HG02938 (cell line): ENCODE results near the gene ANKRD40.

Experiments used
- ATAC-seq: cut with Tn5 transposase; IDR thresholded peaks from one replicate; pipeline ENCODE4 v1.9.1; 2021; ENCODE audit warnings: mild to moderate bottlenecking, moderate library complexity; ENCODE audit not compliant: unreplicated experiment

Gene ANKRD40

DNA sequence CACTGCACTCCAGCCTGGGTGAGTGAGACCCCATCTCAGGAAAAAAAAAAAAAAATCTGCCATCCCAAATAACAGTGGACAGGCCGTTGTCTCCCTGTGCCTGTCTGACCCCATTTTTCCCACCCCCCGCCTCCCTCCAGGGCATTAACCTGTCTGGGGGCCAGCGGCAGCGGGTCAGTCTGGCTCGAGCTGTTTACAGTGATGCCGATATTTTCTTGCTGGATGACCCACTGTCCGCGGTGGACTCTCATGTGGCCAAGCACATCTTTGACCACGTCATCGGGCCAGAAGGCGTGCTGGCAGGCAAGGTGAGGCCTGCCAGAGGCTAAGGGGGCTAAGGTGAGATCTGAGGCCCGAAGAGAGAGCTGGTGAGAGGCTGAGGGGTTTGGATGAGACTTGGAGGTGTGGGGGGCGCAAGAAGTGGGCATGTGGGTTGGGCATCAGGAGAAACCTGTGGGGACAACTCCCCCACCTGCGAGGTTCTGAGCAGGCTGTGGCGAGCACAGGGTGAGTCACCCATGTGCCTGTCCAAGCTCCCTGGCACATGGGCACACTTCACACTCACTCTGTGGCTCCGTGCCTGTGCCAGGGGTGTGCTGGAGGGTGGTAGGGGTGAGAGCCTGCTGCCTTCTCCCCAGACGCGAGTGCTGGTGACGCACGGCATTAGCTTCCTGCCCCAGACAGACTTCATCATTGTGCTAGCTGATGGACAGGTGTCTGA is 34.7 kb downstream of the ANKRD40 start:
- ATAC-seq, result no peak

DNA sequence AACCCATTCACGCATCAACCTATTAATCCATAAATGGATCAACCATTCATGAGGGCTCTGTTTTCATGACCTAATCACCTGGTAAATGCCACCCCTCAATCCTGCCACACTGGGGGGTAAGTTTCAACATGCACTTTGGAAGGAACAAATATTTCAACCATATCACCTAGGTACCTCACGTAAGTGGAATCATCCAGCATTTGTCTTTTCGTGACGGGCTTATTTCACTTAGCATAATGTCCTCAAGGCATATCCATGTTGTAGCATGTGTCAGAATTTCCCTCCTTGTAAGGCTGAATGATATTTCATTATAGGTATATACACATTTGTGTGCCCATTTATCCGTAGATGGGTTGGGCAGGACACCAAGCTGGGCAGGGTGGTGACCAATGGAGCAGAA is 35.6 kb downstream of the ANKRD40 start:
- no peak for ATAC-seq

DNA sequence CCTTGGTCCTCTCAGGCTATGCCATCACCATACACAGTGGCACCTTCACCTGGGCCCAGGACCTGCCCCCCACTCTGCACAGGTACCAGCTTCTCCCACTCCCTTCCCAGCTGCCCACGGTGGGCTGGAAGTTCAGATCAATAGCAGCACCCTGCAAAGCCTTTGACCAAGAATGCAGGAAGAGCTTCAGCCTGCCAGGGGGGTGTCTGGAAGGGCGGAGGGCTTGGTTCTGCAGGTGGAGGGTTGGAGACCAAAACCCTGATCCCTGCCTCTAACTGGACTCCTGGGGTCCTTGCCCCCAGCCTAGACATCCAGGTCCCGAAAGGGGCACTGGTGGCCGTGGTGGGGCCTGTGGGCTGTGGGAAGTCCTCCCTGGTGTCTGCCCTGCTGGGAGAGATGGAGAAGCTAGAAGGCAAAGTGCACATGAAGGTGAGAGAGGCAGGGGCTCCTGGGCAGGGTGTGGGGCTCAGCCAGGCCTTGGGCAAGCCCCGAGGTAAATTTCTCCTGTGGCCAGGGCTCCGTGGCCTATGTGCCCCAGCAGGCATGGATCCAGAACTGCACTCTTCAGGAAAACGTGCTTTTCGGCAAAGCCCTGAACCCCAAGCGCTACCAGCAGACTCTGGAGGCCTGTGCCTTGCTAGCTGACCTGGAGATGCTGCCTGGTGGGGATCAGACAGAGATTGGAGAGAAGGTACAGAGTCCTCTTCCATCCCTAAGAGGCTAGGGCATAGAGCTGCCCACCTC is 38.7 kb downstream of the ANKRD40 start:
- no peak for ATAC-seq

DNA sequence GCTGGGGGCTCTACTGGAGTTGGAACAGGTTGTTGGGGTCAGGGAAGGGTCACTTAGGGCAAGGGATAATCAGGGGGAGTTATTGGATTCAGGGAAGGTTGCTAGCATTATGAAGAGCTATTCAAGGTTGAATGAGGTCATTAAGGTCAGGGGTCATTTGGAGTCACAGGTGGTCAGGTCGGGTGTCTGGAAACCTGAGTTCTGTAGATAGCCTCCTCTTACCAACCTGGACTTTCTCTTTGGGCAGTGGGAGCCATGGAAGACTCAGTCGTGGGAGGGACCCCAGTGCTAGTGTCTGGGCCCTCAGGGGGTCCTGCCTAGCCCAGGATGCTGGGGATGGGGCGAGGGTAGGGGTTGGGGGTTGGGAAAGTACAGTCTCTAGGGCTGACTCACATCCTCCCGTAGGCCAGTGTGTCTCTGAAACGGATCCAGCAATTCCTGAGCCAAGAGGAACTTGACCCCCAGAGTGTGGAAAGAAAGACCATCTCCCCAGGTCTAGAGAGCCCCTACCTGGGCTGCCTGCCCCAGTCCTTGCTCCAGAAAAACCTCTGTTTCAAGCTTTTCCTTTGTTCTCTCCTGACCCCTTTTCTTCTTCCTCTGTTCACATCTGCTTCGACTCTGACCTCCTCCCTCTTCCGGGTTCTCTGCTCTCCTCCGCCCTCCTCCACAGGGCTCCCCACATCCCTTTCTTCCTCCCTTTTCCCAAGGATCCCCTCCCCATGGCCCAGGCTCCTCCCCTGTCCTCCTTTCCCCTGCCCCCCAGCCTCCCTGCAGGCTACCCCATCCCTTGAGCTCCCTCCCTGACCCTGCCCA is 39.5 kb downstream of the ANKRD40 start:
- no peak for ATAC-seq

DNA sequence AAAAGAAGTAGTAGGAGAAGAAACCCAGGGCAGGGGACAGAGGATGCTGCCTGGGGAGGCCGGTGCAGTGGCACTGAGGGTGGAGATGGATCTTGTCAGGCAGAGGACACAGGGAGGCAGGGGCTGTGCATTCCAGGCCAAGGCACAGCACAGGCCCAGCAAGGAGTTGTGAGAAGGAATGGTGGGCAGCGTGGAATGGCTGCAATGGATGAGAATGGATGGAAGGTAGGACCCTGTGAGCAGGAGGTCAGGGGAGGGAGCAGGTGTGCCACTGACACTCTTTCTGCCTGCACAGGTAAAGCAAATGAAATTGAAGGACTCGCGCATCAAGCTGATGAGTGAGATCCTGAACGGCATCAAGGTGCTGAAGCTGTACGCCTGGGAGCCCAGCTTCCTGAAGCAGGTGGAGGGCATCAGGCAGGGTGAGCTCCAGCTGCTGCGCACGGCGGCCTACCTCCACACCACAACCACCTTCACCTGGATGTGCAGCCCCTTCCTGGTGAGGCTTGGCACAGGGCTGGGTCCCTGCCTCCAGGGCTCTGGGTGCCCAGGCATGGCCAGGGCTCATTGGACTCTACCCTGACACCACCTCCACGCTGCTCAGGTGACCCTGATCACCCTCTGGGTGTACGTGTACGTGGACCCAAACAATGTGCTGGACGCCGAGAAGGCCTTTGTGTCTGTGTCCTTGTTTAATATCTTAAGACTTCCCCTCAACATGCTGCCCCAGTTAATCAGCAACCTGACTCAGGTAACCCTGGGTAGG is 40.3 kb downstream of the ANKRD40 start:
- no peak for ATAC-seq

DNA sequence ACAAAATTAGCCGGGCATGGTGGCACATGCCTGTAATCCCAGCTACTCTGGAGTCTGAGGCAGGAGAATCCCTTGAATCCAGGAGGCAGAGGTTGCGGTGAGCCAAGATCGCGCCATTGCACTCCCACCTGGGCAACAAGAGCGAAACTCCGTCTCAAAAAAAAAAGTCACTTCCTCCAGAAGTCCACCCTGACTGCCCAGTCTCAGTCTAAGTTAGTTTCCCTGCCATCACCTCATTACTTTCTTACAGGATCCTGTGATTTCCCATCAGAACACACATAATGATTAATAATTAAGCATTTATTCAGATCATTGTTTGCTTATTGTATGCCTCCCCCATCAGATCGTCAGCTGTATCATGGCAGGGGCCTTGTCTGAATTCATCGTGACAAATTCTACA is 41.4 kb downstream of the ANKRD40 start:
- no peak for ATAC-seq

DNA sequence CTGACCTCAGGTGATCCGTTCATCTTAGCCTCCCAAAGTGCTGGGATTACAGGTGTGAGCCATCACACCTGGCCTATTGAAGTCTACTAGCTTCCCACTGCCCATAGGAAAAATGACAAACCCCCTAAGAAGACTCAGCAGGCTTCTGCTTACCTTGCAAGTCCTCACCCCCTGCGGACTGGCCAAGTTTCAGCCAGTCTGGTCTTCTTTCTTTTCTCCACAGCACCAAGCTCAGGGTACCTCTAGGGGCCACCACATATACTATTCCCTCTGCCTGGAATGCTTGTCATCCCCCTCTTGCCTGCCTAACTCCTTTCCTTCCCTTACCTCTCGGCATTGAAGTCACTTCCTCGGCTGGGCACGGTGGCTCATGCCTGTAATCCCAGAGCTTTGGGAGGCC is 41.9 kb downstream of the ANKRD40 start:
- no peak for ATAC-seq

DNA sequence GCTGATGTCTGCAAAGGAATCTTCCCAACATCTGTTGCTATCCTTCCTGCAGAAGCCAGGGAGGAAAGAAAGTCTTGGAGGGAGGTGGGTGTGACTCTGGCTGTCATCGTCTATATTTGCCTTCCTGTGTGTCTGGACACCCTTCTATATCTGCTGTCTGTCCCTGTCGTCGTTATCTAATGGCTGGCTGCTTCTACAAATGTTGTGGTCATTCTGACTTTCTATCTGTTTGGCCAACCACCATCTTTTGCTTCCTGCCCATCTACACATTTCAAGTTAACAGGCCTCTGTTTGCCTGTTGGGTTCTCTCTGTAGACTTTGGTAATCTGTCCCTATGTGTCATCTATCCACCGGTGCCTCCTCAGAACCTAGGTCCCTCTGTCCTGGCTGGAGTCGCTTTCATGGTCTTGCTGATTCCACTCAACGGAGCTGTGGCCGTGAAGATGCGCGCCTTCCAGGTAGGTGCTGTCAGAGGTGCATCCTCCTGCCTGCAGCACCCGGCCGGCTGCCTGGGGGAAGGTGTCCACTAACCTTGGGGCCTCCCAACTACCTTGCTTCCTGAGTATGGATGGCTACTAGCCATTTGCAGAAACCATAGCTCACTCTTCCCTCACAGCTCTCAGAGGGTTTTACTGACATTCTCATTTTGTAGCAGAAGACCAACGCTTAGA is 42.8 kb downstream of the ANKRD40 start:
- ATAC-seq, result no peak

DNA sequence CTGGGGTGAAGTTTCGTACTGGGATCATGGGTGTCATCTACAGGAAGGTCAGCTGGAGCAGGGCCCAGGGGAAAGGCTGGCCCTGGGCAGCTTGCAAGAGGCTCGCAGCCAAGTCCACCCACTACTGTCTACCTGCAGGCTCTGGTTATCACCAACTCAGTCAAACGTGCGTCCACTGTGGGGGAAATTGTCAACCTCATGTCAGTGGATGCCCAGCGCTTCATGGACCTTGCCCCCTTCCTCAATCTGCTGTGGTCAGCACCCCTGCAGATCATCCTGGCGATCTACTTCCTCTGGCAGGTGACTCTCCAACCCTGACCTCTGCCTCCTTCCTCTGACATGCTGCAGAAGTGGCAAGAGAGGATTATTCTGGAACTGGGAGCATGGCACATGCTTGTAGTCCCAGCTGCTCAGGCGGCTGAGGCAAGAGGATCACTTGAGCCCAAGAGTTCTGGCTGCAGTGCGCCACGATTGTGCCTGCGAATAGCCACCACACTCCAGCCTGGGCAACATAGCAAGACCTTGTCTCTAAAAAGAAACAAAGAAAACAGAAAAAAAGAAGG is 43.8 kb downstream of the ANKRD40 start:
- no peak for ATAC-seq

DNA sequence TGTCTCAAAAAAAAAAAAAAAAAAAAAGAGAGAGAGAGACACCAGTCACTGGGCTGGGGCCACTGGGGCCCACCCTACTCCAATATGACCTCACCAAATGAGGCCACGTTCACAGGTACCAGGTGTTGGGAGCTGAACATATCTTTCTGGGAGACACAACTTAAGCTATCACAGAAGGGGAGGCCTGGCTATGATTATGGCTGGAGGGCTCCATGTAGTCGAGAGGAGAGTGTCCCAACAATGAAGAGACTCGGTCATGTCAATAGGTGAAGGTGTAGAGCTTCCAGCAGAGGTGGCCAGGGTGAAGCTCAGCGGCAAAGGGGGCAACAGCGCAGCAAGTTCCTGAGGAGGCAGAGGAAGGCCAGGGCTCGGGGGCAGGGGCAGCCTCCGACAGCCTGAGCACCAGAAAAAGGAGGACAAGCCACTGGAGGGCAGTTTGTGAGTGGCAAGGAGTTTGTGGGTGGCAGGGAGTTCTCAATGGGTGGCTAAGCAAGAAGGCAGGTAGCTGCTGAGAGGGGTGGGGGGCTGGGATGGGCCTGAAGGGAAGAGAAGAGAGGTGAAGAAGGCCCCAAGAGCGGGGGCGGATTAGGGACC is 45.0 kb downstream of the ANKRD40 start:
- no peak for ATAC-seq

DNA sequence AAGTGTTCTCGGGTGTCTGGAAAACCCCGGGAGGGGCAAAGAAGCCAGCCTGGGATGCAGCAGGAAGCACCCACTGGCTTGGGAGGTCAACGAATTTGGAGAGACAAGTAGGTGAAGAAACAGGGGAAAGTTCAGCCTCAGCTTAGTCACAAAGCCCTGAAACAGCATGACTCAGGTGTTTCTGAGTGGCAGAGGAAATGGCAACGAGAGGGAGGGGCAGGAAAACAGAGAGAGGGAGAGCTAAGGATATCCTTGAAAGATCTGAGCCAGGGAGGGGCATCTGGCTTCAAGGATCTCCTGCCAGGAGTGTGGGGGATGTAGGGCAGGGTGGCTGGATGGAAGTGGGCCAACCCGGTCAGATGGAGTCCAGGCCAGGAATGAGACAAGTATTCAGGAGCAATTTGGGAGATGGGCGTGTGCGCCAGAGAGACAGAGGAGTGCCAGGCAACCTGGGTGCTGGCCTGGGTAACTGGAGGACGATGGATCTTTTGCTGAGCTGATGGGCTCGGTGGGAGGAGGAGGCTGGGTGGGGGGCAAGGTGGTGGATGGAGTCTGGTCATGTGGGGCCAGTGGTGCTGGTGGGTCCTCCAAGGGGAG is 45.8 kb downstream of the ANKRD40 start:
- no peak for ATAC-seq

DNA sequence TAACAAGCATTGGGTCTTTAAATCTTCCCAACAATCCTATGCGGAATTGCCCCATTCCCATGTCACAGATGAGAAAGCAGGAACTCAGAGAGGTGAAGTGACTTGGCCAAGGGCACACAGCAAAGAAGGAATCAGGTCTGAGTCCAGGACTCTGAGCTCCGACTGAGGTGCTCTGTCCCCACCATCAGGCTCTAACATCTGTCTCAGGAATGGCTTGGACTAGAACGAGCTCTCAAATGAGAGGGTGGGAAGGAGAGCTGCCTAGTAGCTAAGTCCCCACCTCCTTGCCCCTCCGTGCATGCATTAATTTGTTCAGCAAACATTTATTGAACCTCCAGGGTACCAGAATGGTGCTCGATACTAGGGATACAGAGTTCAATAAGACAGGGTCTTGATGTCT is 46.4 kb downstream of the ANKRD40 start:
- ATAC-seq, result no peak

DNA sequence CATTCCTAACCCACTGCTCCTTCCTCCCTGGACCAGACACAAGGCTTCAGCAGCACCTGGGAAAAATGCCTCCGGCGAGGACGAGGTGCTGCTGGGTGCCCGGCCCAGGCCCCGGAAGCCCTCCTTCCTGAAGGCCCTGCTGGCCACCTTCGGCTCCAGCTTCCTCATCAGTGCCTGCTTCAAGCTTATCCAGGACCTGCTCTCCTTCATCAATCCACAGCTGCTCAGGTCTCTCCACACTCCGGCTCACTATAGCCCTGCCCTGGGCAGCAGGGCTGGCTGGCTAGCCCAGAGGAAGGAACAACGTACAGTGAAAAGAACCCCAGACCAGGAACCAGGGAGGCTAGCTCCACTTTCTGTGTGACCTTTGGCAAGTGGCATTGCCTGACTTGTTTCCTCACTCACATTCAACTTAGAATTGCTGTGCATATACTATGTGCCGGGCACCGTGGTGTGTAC is 46.8 kb downstream of the ANKRD40 start:
- ATAC-seq, result no peak

DNA sequence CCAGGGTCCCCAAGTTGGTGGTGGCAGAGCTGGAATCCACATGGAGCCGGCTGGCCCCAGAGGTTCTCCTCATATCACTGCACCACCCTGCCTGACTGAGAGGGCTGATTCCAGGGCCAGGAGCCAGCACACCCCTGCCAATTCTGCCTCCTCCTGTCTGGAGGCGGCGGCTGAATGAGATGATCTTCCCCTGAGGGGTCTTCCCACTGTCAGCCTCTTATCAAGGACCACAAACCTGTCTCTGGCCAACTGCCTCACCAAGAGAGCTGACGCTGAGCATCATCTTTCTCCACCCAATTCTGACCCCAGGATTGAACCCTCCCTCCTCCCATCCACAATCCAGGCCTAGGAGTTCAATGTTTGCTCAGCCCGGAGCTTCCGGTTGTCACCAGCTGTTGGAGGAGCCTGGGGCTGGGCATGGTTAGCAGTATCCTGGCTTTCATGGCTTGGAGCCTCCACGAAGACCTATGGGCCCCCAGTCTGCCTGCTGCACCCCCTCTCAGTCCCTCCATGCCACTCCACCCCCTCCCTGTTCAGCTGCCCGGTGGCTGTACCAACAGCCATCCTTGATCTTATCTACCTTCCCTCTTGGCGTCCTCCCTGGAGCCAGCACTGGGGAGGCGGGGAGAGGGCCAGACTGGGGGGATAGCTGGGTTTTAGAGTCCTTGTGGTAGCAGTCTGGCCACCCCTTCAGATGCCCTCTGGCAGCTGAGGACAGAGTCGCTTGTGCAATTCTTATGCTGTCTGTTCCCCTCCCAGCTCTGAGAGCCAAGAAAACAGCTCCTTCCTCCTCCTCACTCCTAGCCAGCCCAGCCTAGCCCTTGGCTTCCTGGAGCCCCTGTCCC is 47.5 kb downstream of the ANKRD40 start:
- no peak for ATAC-seq

DNA sequence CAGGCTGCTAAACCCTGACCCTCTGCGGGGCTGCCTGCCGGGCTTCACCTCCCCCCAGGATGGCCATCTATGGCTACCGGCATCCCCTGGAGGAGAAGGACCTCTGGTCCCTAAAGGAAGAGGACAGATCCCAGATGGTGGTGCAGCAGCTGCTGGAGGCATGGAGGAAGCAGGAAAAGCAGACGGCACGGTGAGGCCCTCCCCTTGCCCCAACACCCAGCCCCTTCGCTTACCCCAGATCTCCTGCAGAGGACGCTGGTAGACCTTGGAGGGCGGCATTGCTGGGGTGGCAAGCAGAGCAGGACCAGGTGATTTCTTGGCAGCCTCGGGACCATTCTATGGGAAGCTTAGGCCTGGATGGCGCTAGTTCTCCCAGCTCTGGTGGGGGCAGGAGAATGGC is 48.5 kb downstream of the ANKRD40 start:
- no peak for ATAC-seq

DNA sequence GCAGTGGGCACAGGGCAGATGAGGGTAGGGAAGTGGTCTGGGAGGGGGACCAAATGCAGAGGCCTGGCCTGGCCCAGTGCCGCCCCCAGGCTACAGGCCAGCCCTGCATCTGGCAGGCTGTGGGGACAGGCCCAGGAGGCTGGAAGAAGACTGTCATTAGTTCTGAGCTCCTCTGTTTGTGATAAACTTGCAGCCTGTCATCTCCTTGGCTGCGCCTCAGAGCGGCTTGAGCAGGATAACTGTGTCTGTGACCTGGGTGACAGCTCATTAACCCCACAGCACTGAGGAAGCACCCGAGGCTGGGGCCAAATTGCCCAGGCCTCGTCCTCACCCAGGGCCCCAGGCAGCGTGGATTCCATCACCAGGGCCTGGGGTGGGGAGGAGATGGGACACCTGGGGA is 49.1 kb downstream of the ANKRD40 start:
- no peak for ATAC-seq

DNA sequence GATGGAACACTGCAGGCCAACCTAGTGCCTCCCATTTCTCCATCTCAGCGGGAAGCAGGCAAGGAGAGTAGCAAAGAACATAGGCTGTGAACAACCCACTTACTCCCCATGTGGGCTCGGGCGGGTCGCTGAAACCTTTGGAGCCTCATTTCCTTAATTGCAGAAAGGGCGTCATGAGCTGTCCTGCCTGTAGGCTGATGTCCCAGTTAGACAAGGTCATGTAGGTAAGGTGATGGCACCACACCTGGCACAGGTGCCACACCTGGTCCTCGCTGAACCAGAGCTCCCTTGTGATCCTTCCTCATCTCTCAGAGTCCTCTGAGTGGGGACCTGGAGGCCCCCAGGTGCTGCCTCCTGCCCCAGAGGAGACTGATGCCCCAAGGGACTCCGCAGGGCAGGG is 50.1 kb downstream of the ANKRD40 start:
- ATAC-seq, result no peak

DNA sequence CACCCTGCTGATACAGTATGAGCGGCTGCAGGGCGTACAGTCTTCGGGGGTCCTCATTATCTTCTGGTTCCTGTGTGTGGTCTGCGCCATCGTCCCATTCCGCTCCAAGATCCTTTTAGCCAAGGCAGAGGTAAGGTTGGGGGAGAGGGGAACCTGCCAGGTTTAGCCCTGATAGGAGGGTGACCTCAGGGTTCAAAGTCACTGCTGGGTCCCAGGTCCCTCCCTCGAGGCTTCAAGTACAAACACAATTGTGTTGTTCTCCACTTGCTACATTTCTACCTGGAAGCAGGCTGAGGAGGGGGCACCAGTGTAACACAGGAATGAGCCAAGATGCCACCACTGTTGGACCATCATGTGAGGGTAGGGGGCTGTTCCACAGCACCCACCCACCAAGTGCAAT is 50.7 kb downstream of the ANKRD40 start:
- ATAC-seq, result no peak
